GM12892 (cell line): ENCODE measurements around the gene VWA2. TPM values are rescaled to one million over a fixed set of nuclear protein-coding genes. Genes with fewer than 3 reads are reported as not detected.

Source experiments
- DNase-seq: peaks from one replicate; pipeline ENCODE4 v3.0.0; 2011; ENCODE audit not compliant: insufficient read length
- FAIRE-seq: peaks from 2 replicates; lab custom pipeline; 2011; peaks lifted over from hg19 to GRCh38; lab: Jason Lieb, UNC
- POLR2A ChIP-seq: IDR thresholded peaks from 2 replicates; pipeline ENCODE4 v1.6.1; 2011; ENCODE audit warnings: low read depth, low read length, control low read depth
- POLR2AphosphoS5 ChIP-seq: IDR thresholded peaks from 2 replicates; pipeline ENCODE4 v1.6.1; 2011; ENCODE audit warnings: low read depth, low read length, control low read depth
- TAF1 ChIP-seq: IDR thresholded peaks from 2 replicates; pipeline ENCODE4 v1.6.1; 2011; ENCODE audit warnings: low read depth, mild to moderate bottlenecking, control low read depth, low read length, borderline replicate concordance
- polyA plus RNA-seq: library from polyadenylated mRNA; unstranded; fragments of >200 nt; gene quantifications from one replicate; pipeline ENCODE4 v1.2.1, GENCODE V29; 2012; ENCODE audit warnings: missing spikeins, inconsistent platforms; ENCODE audit not compliant: missing spikeins

VWA2 gene, protein sequence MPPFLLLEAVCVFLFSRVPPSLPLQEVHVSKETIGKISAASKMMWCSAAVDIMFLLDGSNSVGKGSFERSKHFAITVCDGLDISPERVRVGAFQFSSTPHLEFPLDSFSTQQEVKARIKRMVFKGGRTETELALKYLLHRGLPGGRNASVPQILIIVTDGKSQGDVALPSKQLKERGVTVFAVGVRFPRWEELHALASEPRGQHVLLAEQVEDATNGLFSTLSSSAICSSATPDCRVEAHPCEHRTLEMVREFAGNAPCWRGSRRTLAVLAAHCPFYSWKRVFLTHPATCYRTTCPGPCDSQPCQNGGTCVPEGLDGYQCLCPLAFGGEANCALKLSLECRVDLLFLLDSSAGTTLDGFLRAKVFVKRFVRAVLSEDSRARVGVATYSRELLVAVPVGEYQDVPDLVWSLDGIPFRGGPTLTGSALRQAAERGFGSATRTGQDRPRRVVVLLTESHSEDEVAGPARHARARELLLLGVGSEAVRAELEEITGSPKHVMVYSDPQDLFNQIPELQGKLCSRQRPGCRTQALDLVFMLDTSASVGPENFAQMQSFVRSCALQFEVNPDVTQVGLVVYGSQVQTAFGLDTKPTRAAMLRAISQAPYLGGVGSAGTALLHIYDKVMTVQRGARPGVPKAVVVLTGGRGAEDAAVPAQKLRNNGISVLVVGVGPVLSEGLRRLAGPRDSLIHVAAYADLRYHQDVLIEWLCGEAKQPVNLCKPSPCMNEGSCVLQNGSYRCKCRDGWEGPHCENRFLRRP
- not detected for polyA plus RNA-seq

DNA sequence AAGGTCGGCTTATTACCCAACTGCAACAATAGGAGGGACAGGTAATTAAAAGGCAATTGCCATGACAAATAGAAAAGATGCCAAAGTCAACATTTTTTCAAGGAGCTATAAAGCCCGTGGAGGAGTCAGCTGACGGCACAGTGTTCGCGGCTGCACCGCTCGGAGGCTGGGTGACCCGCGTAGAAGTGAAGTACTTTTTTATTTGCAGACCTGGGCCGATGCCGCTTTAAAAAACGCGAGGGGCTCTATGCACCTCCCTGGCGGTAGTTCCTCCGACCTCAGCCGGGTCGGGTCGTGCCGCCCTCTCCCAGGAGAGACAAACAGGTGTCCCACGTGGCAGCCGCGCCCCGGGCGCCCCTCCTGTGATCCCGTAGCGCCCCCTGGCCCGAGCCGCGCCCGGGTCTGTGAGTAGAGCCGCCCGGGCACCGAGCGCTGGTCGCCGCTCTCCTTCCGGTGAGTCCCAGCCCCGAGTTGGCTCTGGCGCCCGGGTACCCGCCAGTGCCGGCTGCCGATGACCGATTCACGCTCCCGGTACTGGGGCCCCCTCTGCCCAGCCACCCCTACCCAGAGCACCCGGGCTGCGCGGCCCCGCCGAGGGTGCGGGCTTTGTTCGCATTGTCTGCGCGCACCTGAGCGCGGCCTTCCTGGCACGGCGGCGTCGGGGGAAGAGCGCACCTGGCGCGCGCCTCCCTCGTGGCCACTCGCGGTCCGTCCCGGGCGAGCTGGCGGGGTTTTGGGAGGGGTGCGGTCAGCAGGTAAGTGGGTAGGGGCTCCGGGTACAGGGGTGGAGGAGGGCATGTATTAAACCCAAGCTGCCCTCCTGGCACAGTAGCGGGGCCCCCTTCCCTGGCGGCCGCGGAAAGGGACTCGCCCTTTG, at the start of gene VWA2:
VWA2 (plus strand) TSS at position 138 of the 877 bp plus-strand sequence. CDS start 9,460 bp downstream, outside the sequence.
- FAIRE-seq (no peak), DNase-seq (peak; percentile 34)
- no peak for TF ChIP-seq POLR2A
- no peak for TF ChIP-seq POLR2AphosphoS5
- no peak for TF ChIP-seq TAF1

DNA sequence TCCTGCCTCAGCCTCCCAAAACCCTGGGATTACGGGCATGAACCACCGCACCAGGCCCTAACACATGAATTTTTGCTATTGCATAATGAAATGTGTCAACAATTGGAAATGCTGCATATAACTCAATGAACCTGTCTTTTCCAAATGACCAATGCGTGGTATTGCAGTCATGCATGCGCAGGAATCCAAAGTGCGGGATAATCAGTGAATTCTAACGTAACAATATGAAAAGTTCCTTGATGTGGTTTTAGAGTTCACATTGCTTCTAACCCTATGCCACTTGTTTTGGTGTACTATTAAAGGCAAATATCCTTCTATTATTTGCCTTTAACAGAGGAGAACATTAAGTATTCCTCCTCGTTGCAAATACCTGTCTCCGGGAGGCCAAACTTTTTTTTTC, 49.4 kb upstream of the VWA2 start:
- no peak for TF ChIP-seq POLR2AphosphoS5
- TF ChIP-seq TAF1, result no peak
- TF ChIP-seq POLR2A, result no peak
- FAIRE-seq, result no peak
- no peak for DNase-seq

DNA sequence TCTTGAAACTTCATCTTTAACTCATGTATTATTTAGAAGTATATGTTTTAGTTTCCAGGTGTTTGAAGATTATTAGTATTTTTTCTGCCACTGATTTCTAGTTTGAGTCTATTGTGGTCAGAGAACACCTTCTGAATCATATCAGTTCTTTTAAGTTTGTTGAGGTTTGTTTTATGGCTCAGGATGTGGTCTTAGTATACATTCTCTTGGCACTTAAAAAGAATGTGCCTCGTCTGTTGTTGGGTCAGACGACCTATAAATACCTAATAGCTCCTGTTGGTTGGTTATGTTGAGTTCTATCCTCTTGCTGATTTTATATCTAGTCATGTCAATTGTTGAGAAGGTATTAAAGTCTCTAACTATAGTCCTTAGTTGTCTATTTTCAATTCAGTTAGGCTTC, 44.0 kb upstream of the VWA2 start:
- peak; percentile 82 for FAIRE-seq
- TF ChIP-seq POLR2AphosphoS5 (no peak), POLR2A (no peak), TAF1 (no peak)
- no peak for DNase-seq

DNA sequence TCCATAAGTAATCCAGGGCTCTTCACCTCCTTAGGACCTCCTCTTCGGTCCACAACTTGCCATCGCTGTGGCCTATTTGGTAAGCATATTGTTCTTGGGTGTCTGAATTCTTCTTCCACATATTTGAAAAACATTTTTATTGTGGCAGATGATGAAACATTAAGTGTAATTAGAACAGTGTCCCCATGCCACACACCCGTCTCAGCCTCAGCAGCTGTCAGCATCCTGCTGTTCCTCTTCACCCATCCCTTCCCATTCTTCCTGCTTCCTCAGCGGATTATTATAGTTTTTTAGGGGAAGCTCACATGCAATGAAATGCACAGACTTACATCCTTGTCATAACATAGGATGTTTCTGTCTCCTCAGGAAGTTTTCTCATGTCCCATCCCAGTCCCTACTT, 39.8 kb upstream of the VWA2 start:
- TF ChIP-seq TAF1 (no peak), POLR2A (no peak), POLR2AphosphoS5 (no peak)
- DNase-seq (no peak), FAIRE-seq (no peak)

DNA sequence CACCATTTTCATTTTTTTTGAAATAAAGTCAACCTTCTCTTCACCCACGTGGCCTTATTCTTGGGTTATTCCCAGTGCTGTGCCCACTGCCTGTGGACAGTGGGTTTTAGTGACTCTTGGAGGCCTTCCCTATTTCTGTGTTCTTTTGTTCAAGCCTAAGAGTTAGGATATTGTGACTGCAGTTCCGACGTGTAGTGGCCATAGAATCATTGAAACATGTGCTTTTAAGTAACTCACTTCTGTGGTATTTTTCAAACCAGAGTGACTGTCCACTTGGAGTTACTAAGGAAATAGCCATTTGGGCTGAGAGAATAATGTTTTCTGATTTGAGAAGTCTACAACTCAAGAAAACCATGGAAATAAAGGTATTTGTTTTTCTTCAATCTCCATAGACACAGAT, 36.2 kb upstream of the VWA2 start:
- TF ChIP-seq POLR2AphosphoS5 (no peak), TAF1 (no peak), POLR2A (no peak)
- DNase-seq (no peak), FAIRE-seq (peak; percentile 36)

DNA sequence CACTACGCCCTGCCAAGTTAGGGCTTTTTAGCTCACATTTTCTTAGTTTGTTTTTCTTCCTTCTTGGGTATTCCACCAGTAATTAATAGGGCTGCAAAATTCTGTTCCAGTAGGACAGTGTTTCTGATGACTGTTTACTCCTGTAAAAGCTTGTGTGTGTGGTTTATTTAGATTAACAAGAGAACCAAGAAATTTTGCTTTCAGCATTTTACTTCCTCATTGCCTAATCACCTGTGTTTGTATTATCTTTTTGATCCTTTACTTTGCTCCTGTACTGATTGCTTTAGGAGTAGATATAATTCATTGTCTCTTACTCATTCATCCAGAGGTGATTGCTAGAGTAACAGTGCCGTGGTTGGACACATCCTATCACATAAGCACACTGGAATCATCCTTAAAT, 32.2 kb upstream of the VWA2 start:
- DNase-seq (no peak), FAIRE-seq (no peak)
- TF ChIP-seq TAF1, result no peak
- no peak for TF ChIP-seq POLR2A
- no peak for TF ChIP-seq POLR2AphosphoS5

DNA sequence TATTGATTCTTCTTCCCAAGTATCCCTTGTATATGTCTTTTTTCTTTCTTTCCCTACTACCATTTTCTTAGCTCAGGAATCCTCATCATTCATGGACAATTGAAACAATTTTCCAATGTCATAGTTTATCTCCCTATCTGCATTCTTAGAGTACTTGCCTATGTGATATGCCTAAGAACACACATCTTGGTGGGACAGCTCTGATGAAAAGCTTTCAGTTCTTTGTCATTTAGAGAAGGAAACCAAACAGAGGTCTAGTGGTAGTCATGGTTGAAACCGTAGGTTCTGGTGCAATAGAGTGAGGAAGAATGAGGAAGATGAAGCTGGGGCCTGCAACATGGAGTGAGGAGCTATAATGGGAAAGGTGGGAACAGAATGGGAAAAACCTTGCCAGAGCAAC, 31.7 kb upstream of the VWA2 start:
- FAIRE-seq (no peak), DNase-seq (no peak)
- TF ChIP-seq POLR2AphosphoS5 (no peak), TAF1 (no peak), POLR2A (no peak)

DNA sequence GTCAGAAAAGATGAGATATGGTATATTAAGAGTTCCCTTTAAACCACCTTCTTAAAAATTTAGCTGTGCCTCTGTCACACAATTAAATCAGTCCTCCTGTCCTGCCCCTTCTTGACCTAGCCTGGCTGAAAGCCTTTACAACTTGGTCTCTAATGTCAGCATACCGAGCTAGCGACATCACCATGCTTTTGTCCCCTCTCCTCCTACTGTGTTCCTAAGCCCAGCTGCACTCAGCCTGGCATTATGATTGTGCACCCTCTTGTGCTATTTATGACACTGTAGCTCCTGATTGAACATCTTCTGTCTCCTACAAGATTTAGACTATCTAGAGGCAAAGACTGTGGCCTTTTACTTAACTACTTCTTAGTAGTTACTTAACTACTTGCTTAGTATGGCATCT, 30.7 kb upstream of the VWA2 start:
- TF ChIP-seq POLR2A, result no peak
- no peak for TF ChIP-seq TAF1
- no peak for TF ChIP-seq POLR2AphosphoS5
- FAIRE-seq (no peak), DNase-seq (no peak)

DNA sequence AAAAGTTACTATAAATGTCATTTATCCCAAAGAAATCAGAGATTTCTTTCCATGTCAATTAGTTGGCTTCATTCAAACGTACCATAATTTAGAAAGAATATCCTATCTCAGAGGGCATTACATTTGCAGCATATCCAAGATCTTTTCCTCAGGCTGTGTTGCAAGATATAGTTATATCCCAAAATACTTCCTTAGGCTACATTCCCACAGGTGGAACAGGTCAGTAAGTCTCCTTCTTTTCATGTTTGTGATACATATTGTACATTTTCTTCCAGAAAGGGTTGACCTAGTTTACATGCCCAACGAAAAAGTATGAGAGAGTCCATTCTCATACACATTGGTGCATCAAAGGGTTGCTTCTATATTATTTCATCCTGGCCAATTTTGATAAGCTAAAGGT, 26.9 kb upstream of the VWA2 start:
- no peak for TF ChIP-seq TAF1
- TF ChIP-seq POLR2A, result no peak
- TF ChIP-seq POLR2AphosphoS5, result no peak
- FAIRE-seq (no peak), DNase-seq (no peak)

DNA sequence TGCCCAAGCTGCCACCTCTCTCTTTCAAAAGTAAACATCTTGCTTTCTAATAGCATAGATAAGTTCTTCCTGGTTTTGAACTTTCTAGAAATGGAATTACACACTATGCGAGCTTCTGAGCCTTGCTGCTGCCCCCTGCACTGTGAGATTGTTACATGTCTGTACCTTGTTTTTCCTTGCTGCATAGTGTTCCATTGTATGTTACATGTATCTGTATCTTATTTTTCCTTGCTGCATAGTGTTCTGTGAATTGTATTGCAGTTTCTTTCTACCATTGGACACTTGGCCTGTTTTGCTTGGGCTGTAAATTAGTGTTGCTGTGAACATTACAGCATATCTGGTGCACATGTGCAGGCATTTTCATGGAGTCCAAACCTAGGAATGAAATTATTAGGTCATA, 24.0 kb upstream of the VWA2 start:
- DNase-seq, result no peak
- TF ChIP-seq POLR2AphosphoS5 (no peak), POLR2A (no peak), TAF1 (no peak)

DNA sequence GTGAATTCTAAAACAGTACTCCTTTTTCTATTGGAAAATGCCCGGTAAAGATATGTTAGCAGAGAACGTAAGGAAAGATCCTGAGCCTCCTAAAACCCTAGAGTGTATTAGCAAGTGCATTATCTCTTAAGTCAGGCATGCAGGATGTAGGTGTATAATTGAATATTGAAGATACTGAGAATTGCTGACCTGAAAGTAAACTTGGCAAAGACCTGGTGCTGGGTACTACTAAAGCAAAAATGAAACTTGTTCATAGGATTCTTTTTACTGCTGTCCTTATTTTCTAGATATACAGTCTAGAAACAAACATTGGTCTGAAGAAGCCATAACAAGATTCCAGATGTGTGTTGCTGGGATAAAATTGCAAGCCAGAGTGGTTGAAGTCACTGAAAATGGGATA, 18.8 kb upstream of the VWA2 start:
- TF ChIP-seq POLR2AphosphoS5 (no peak), TAF1 (no peak), POLR2A (no peak)
- DNase-seq (no peak), FAIRE-seq (peak; percentile 53)

More for the DNA sequence above, 24.0 kb upstream of the VWA2 start:
- FAIRE-seq, result no peak
